Right lung (tissue), 5 donors: ENCODE results near the gene ZBTB7A. TPM values are rescaled to one million over a fixed set of nuclear protein-coding genes. Genes with fewer than 3 reads are reported as not detected.

Source experiments
- DNase-seq, 2 donors: peaks; one replicate each; pipeline ENCODE4 v3.0.0-alpha.2; 2013
- polyA plus RNA-seq, 5 donors: library from polyadenylated mRNA; unstranded; fragments of 120-200 nt; gene quantifications; one replicate each; pipeline versions ENCODE4 v1.2.1 to v1.2.3, GENCODE V29; 2013; ENCODE audit warnings: inconsistent platforms in 1 of 5, low replicate concordance in 1 of 5; ENCODE audit not compliant: insufficient read length in 5 of 5, insufficient read depth in 1 of 5

ZBTB7A gene
- polyA plus RNA-seq, 5 donors, result 6.6 to 15.7 (median 9.3) TPM

DNA sequence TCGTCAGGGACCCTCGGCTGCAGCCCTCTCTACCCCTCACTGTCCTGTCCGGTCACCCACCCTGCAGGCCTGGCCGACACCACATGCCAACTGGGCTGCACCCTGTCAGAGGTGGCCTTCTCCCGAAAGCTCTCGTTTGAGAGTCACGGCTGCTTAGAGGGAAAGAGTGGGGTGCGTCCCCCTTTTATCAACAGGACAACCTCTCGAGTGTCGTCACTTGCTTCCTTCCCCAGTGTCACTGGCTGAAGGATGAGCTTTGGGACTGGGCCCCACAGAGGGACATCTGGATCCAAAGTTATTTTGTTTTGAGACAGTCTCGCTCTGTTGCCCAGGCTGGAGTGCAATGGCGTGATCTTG is 28.8 kb upstream of the ZBTB7A start:
- DNase-seq, result no peak

- DNase-seq, result no peak
These were observed 28.2 kb upstream of the ZBTB7A start for GRCh38 chr19:4094761-4095487.

DNA sequence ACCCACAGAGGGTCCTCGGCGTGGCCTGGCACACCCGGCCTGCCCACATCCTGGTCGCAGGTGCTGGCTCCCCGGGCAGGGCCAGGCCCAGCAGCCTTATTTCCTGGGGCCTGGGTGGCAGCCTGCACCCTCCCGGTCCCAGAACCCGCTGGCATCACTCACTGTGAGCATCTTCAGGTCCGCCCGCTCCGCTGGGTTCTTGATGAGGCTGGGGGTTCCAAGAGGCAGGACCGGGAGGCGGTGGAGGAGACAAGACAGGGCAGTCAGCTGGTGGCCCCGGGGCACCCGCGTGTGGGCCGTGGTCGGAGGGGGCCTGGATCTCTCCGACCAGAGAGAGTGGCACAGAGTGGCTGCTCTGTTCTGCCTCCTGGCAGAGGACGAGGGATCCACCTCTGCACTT is 27.6 kb upstream of the ZBTB7A start:
- no peak for DNase-seq

DNA sequence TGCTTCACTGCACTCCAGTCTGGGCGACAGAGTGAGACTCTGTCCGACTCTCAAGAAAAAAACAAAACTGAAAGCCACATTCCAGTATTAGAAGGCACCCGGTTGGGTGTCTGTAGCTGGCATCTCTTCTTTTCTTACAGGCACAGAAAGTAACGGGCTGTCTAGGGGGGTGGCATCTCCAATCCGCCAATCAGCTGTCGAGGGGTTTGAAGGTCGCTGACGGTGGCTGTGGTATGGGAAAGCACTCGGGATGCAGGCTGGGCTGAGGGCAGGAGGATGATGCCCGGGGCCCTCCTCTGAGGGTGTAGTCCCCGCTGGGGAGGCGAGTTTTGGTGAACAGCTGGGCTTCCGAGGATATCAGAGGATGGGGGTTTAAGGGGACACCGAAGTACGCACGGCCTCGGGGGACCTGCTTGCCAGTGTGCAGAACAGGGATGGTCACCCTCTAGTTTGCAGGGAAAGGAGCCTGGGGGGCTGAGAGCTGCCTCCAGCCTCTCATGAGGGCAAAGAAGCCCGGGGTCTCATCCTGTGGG is 27.0 kb upstream of the ZBTB7A start:
- DNase-seq, result no peak

DNA sequence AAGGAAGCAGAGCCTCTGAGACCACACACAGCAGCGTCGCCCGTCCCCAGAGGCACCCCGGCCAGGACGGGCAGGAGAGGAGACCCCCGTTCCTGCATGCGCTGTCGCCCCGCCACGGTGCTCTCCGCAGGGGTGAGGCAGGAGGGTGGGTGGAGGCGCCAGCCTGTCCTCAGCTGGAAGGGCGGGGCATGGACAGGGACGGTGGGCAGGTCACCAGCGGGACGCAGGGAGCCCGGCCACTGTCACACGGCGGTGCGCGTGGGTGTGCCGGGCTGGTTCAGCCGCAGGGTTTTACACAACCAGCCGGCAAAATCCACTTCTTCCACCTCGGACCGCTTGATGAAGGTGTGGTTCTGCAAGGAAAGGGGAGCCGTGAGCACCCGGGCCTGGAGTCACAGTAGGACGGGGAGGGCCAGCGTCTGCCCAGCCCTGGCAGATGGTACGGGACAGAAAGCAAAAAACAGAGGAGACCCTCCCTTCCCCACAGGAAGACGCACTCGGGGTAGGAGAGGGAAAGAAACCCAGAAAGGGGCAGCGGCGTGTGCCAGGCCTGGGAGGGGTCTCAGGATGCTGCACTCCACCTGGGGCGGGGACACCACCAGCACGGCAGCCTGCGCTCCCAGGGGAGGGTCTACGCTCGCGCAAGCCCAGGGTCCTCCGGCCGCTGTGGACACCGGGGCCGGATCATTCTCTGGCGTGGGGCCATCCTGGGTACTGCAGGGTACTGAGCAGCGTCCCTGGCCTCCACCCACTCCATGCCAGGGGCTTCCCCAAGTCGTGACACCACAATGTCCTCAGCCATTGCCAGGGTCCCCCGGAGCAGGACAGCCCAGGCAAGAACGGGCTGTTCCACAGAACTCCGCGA is 23.9 kb upstream of the ZBTB7A start:
- no peak for DNase-seq

GRCh38 chr19:4089946-4090345 is 23.2 kb upstream of the ZBTB7A start:
- no peak for DNase-seq

GRCh38 chr19:4089400-4089908 is 22.8 kb upstream of the ZBTB7A start:
- DNase-seq, result no peak

DNA sequence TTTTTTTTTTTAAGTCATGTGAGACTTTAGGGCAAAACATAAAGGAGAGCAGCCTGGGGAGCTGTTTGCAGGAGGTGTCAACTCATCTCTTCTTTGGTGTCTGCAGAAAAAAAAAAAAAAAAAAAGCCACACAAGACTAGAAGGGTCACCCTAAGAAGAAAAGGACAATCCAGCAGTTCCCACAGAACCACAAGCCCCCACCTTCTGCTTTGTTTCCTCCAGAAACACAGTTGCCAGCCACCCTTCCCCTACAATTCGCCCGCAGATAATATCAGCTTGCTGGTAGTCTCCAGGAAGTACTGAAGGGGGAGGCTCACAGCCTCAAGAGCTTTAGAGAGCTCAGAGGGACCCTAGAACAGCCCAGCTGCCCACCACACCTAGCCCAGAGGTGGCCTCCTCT is 22.3 kb upstream of the ZBTB7A start:
- DNase-seq, result no peak

- DNase-seq, result no peak
These were observed 21.3 kb upstream of the ZBTB7A start for GRCh38 chr19:4087787-4088679.

DNA sequence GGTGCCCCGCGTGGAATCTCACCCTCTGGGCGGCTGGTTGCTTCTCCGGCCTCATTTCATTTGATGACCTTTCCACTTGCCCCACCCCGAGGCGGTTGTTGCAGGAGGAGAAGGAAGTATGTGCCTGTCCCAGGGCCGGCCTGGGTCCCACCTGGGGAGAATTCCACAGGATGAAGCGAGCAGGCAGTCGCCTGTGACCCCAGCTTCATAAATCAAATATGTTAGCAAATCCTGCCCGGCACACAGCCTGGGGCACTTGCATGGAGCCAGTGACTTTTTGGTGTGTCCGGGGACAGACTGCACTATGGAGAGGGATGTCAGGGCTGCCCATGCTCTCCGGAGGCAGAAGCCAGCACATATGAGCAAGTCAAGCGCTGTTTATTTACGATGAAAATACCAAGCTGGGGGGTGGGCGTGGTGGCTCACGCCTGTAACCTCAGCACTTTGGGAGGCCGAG is 19.7 kb upstream of the ZBTB7A start:
- no peak for DNase-seq

DNA sequence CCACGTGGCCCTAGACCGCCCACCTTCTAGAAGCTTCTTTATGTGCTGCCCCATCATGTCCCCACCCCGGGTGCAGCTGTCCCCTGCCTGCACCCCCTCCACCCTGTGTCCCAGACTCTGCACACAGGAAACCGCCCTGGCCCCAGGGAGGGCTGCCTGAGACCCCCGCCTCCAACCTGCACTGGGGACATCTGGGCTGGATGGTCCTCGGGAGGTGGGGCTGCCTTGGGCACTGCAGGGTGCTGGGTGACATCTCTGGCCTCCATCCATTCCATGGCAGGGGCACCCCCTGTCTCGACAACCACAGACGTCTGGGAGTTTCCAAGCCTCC is 17.8 kb upstream of the ZBTB7A start:
- no peak for DNase-seq

- DNase-seq, result peak; percentile 67 to 70
These were observed 17.2 kb upstream of the ZBTB7A start for GRCh38 chr19:4083677-4084546.

DNA sequence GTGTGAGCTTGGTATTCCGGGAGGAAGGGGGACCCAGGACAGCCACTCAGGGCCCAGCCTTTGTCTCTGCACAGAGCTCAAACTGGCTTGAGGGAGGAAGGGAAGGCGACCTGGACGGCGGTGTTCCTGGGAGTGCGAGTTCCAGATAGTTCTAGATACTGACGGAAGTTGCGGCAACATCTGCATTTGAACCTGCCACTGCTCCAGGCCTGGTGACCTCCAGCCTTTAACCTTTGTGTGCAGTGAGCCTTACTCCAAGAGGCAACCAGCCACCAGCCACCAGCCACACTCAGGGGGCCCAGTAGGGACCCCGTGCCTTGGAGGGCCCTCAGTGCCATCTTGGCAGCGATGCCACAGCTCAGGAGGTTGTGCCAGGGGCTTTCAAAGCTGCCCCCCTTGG is 15.5 kb upstream of the ZBTB7A start:
- DNase-seq, result no peak

GRCh38 chr19:4081441-4082129 is 14.9 kb upstream of the ZBTB7A start:
- DNase-seq, result no peak

DNA sequence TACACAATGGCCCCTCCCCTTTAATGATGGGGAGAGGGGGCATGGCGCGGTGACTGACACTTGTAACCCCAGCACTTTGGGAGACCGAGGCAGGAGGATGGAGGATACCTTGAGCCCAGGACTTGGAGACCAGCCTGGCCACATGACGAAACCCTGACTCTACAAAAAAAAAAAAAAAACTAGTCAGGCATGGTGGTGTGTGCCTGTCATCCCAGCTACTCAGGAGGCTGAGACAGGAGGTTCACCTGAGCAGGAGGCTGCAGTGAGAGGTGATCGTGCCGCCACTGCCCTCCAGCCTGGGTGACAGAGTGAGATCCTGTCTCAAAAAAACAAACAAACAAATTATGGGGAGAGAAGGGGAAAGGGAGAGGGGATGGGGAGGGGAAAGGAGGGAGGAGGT is 13.8 kb upstream of the ZBTB7A start:
- no peak for DNase-seq

GRCh38 chr19:4077800-4078684 is 11.3 kb upstream of the ZBTB7A start:
- no peak for DNase-seq

GRCh38 chr19:4077007-4077374 is 10.3 kb upstream of the ZBTB7A start:
- DNase-seq, result no peak

DNA sequence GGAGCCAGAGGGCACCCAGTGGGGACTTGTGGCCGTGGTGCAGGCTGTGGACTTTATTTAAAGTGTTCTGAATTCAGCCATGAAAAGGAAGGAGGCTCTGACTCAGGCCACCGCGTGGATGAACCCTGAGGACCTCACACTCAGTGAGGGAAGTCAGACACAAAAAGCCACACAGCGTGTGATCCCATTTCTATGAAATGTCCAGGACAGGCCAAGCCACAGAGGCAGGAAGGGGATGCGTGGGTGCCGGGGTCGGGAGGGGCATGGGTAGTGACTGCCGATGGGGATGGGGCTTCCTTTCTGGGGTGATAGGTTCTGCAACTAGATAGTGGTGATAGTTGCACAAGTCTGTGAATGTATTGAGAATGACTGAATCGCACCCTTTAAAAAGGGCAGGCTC is 8.7 kb upstream of the ZBTB7A start:
- no peak for DNase-seq

DNA sequence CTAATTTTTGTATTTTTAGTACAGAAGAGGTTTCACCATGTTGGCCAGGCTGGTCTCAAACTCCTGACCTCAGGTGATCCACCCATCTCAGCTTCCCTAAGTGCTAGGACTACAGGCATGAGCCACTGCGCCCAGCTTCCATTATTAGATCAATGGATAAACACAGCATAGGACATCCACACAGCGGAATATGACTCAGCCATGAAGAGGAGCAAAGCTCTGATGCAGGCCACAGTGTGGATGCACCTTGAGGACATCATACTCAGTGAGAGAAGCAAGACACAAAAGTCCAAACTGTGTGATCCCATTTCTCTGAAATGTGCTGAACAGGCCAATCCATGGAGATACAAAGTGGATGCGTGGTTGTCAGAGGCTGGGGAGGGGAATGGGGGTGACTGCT is 4.9 kb upstream of the ZBTB7A start:
- no peak for DNase-seq
